ENCODE measurements around the gene TIMM8A.

Gene TIMM8A, protein sequence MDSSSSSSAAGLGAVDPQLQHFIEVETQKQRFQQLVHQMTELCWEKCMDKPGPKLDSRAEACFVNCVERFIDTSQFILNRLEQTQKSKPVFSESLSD

DNA sequence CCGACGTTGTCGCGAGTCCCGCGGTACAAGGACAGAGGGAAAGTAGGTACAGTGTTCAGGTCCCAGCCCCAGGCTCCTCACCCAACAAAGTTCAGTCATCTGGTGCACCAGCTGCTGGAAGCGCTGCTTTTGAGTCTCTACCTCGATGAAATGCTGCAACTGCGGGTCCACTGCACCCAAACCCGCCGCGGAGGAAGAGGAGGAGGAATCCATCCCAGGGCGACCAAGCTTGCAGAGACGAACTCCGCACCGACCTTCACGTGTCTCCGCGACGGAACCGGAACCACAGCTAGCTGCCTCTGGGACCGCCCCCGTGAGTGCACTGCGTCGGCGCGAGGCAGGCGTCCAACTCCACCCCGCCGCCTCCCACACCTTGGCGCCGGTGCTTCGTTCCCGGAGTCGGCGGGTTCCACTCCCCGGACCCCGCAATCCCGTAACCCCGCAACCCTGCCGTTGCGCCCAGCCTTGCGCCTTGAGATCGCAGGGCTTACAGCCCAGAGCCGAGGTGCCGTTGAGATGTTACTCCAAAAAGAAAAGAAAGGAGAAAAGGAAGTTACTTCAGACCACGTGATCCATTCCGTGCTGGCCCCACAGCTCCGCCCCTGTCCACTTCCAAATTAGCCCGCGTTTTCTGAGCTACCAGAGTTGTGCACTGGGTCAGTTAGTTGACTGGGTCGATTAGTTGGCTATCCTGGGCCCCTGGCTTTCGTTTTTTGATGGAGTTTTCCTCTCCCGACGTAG, at the start of gene TIMM8A:
TSS of gene TIMM8A (minus strand) at position 291 of the 741 bp plus-strand sequence. CDS start at position 213, 78 bp downstream.
- no peak for FAIRE-seq

DNA sequence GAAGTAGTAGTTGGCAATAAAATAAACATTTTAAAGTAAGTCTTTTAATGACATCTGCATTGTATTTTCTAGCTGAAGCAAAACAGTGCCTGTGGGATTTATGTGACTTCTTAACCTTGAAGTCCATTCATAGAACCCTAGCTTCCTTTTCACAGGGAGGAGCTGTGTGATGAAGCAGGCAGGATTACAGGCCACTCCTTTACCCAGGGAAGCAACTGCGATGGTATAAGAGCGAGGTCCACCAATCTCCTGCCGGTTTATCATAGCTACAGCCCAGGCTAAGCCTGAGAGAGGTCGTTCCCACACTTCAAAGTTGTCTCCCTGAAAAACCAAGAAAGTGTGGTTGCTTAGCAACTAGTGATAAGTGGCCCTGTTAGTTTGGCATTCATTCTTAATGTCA, 49.2 kb upstream of the TIMM8A start:
- FAIRE-seq, result peak; percentile 37

DNA sequence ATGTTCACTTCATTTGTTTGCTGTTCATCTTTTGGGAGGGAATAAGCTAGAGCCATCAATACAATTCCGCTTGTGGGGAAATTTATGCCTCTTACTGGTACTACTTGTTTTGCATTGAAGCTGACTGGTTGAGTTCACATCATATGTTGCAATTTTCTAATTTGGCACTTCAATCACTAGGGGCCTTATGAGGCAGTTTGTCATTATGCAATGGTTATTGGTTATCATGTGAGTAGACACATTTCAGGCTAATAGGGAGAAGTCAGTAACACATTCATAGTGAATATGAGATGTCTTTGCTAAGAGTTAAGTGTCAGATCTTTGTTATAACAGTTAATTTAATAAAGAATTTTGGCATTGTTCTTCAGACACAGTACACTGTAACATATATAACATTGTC, 47.2 kb upstream of the TIMM8A start:
- FAIRE-seq, result no peak

DNA sequence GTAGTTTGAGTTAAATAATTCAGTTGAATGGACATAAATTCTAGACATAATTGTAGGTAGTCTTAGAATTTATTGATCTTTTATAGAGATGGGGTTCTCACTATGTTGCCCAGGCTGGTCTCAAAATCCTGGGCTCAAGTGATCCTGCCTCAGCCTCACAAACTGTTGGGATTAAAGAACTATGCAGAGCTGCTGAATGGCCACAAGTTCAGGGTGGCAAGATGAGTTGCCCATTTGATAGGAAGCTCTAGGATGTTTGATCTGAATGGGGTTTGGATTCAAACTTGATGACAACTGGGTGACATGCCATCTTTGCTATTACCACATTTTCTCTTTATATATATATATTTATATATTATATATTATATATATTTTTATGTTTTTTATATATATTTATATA, 45.8 kb upstream of the TIMM8A start:
- no peak for FAIRE-seq

DNA sequence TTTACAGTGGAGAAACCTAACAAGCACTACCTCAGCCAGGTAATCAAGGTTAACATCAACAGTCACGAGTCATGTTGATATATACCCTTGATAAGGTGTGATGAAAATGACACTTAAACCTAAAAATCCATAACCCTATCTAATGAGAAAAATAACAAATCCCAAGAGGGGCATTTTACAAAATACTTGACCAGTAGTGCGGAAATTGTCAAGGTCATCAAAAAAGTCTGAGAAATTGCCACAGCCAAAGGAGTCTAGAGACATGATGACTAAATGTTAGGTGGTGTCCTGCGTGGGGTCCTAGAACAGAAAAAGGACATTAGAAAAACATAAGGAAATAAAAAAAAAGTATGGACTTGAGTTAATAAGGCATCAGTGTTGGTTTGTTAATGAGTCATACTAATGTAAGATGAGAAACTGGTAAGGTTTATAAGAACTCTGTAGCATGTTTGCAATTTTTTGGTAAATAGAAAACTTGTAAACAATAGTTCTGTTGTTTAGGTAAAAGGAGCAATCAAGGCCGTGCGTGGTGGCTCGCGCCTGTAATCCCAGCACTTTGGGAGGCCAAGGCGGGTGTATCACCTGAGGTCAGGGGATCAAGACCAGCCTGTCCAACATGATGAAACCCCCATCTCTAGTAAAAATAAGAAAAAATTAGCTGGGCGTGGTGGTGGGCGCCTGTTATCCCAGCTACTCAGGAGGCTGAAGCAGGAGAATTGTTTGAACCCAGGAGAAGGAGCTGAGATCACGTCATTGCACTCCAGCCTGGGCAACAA, 45.2 kb upstream of the TIMM8A start:
- FAIRE-seq, result no peak

DNA sequence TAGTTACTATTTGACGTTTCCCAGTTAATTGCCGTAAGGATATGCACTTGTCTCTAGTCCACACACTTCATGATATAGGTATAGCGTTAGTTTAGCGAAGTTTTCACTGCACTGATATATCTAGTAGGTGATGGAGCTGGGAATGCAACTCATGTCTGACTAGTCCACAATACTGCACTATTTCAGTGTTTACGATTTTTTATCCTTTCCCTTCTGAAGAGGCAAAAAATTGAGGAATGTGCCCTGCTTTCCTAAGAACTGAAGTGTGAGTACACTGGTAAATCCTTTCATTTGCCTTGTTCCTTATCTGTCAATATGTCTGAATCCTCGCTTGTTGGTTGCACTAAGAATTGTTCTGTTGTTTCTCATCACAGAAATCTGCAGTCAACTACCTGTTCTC, 43.3 kb upstream of the TIMM8A start:
- no peak for FAIRE-seq

DNA sequence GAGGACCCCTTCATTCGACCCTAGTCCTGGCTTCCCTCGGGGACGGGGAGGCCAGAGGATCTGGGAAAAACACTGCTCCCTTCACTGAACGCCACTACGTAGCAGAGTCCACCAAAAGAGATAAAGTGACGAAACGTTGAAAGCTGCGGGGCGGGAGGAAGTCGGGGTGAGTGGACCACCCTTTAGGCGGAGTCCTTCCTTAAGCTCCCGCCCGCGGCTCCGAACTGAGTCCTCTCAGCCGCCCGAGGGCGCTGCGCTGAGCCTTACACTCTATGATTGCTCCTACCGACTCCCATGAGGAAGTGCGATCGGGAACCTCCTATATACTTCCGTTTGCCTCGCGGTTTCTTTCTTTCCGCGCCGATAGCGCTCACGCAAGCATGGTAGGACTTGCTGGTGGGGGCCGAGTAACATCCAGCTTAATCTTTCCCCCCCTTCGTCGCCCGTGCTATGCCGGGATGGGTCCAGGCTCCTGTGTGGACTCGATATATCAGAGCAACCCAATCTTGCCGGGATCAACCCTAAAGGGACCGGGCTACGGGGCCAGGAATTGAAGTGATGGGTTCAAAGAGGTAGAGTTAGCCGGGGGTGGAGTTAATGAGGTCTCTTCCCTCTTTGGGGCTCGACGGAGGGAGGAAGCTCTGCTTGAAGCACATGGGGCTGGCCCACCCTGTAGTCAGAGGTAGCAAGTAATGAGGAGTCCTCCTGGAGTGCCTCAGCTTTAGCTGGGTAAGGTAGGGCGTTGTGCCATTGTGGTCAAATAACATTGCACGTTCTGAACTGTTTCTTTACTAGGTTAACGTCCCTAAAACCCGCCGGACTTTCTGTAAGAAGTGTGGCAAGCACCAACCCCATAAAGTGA, 42.4 kb upstream of the TIMM8A start, which contains the start of gene RPL36A:
TSS of gene RPL36A (plus strand) at position 348 of the 862 bp plus-strand sequence. CDS start at position 381, 33 bp downstream.
- no peak for FAIRE-seq

DNA sequence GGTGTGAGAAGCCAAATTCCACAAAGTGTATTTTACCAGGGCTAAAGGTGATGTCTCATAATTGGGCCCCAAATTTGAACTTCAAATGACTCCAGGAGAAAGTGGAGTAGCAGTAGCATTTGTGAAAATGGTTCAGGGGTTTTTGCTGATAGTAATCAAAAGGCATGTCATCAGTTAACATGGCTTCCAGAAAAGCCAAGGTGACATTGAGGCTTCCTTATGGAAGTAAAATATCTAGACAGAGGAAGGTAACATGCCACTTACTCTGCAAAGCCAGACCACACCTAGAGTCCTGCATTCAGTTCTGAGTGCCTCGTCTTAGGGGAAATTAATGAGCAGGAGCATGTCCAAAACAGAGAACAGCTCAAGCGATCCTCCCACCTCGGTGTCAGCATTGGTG, 40.1 kb upstream of the TIMM8A start:
- FAIRE-seq, result no peak

DNA sequence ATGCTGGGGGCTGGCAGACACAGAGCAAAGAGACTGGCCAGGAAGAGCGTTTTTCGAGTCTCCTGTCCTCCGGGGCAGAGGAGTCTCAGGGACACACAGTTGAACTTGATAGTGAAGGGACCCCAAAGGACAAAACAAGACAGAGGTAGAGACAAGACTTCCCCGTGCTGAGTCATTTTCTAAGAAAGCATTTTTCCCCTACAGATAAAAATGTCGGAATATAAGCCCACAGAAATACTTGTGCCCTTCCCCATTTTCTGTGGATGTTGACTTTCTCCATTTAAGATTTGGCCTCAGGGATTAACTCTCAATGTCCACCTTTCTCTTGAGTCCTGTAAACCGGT, 38.0 kb upstream of the TIMM8A start:
- no peak for FAIRE-seq

DNA sequence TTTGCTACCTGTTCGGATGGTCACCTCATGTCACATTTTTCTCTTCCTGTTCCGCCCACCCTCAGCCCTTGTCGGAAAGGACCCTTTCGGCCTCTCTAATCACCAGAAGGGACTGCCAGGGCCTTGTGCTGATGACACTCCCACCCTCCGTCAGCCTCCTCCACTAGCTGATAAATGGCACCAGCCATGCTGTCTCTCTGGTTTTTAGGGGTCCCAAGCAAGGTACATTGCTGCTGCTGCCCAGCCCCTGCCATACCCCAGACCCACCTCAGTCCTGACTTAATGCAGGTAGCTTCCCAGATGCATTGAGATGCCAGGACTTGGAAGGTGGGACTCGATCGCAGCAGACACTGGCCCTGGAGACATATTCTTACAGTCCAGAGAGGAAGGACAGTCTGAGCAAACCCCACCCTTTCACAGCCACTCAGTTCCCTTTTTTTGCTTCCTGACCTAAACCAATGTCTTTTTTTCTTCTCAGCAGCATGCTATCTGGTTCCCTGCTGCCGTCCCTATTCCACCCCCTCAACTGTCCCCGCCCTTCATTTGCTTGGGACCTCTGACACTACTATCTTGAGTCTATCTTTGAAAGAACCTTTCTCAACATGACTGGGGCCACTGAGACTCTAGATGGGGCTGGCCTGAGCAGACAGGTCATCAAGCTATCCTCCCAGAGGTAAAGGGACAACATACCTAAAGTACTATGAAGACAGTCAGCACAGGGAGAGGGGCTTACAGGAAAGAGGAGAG, 37.4 kb upstream of the TIMM8A start, which contains the start of gene BTK:
TSS of gene BTK (minus strand) at position 397 of the 747 bp plus-strand sequence. CDS start 10,907 bp downstream, outside the sequence.
- FAIRE-seq, result no peak

DNA sequence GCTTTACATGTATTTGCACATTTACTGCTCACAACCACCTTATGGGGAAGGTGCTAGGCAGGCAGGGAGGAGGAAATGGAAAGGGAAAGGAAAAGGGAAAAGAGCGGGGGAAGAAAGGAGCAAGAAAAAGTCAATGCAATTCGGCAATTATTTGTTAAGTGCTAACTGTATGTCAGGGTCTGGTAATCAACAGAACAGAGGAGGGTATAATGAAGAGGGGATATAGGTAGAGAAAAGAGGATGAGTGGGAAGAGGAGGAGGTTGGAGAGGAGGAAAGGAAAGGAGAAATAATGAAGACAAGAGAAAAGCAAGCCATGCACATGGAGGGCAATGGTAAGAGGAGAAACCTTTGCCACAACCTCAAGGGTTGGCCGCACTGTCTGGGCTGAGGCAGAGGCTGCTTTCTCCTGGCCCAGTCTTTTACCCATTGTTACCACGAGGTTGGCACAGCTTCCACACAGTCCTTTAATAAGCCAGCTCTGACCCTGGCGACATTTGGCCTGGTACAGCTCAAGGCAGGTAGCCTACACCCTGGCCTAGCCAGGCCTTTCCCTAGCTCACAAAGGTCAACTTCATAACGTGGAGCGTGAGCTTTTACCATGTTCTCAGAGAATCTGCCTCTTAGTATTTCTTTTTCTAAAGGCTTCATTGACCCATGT, 36.6 kb upstream of the TIMM8A start:
- no peak for FAIRE-seq

DNA sequence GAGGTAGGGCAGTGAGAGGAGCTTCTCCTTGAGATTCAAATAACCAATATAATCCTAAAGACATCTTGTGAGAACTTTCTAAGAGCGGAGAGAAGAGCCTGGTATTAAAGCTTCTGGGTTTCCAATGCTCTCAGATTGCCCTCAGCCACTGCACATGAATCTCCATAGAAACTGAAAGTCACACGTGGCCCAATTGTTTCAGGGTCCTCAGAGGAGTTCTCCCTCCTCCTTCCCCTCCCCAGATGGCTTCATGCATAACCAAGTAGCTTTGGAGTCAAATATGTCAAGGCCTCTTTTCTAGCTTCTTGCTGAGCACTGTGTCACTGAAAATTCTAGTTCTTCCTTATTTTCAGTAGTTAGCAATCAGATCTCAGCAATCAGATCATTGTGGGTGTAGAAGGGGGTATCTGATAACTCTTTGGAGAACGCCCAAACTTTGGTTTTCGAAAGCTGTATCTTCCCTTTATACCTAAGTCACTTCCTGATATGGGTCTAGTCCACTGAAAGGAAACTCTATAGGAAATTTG, 35.2 kb upstream of the TIMM8A start:
- no peak for FAIRE-seq

DNA sequence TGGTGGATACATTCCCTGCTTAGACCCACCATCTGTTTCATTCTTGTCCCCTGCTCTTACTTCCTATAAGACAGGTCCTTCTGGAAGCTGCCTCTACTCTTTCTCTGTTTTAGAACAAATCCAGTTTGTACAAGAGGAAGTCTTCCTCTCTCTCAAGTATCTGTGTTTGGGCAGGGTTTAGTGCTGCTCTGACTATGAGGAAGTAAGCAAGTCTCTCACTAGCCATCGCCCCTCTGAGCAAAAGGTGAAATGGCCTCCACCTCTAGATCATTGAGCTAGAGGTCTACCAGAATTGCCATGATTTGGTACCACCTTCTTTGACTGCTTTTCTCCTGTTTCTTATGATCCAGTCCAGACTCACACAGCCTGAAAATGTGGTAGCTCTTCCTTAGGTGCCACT, 29.0 kb upstream of the TIMM8A start:
- FAIRE-seq, result no peak

DNA sequence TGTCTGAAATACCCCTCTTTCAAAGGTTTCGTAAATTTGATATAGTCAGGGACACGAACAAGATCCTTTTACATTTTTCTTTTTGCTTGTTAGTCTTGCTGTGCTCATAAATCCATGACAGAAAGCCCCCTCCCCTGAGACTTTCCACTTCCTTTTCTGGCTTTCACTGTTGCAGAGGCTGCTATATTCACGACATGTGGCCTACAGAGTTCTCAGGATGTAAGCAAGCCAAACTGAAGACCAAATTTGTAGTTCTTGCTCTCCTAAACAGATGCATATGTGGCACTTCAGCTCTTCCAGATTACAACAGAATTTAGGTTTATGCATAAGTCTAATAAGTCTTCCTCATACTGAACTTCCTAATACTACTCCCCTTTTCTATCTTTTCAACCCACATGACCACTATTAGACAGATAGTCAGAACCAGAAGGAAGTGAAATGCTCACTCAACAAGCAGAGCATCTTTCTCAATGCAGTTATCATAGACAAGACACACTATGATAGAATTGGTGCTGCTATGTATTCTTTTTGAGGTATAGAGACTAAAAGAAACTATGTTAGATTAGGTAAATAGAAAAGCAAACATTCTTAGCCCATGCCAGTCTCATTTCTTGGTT, 22.5 kb upstream of the TIMM8A start:
- FAIRE-seq, result no peak

DNA sequence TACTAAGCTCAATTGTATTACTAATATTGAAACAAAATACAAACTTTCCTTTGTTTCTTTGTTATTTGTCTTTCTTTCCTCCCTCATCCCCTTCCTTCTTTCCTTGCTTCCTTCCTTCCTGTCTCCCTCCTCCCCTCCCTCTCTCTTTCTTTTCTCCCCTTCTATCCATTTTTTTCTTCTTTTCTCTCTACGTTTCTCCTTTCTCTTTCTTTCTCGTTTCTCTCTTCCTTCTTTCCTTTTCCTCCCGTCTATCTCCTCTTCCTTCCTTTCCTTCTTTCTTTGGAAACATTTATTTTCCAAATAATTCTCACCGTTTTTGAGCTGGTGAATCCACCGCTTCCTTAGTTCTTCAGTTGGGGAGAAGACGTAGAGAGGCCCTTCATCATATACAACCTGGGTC, 21.1 kb upstream of the TIMM8A start:
- FAIRE-seq, result no peak

DNA sequence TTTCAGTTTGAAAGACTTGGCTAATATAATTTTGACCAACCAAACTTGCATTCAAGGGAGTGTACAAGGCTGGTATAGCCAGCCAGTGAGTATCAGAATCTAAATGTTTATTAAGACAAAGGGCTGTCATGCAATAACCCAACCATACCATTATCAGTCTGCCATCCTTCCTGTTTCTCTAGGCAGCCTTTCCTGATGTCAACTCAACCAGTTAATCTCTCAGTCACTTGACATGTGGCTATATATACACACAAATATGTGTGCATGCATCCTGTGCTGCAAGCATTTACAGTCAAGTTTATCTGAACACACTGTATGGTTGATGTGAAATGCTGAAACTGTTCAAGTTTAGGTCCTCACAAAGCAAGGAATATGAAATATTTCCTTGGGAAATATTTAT, 20.3 kb upstream of the TIMM8A start:
- no peak for FAIRE-seq

DNA sequence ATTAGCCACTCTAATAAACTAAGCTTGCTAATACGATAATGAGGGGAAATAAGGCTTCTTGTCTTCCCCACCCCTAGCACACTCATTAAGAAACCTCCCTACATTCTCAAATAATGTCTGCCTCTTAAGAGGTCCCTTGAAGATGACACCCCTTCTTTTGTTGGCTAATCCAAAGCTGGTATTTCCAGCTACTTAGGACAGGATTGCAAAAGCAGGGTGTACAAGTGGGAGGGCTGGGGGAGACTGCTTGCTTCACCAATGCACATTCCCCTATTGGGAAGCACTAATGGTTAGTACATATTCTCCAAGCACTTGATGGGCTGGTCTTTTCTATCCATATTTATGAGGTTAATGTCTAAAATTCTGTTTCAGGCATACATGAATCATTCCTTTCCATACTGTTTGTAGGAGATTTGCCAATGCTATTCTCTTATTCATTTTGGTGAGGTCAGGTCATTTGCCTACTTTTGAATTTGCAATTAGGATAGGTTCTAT, 16.8 kb upstream of the TIMM8A start:
- no peak for FAIRE-seq

DNA sequence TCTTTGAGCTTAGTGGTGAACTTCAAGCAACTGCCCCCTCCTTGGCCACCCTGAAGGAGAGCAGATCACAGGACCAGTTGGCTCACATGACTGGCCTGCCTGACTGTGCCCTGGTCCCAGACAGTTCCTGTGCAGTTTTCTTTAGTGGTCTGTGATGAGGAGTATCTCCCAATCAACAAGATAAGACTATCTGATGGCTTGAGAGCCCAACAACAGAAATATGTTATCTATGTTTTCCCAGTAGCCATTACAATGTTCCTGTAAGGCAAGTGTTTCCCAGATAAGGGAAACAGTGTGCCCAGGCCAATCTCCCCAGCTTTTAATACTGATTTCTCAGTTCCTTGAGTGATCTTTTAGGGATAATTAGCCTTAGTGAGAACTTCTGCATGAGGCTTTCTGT, 14.2 kb upstream of the TIMM8A start:
- FAIRE-seq, result no peak

DNA sequence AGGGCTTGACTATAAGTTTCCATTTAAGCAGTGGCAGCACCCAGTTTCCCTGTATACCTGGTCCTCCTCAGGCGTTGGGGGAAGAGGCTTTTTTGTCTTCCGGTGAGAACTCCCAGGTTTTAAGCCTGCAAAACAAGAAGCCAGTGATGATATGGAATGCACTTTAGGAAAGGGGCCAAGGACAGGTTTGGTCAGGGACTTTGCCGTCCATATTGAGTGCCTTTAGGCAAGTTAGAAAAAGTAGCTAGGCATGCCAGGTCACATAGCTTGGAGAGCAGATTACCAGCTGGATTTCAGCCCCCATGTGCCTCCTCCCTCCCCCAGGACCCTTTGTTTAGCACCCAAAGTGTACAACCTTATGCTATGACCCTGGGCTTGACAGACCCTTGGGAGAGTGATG, 13.6 kb upstream of the TIMM8A start:
- FAIRE-seq, result no peak

DNA sequence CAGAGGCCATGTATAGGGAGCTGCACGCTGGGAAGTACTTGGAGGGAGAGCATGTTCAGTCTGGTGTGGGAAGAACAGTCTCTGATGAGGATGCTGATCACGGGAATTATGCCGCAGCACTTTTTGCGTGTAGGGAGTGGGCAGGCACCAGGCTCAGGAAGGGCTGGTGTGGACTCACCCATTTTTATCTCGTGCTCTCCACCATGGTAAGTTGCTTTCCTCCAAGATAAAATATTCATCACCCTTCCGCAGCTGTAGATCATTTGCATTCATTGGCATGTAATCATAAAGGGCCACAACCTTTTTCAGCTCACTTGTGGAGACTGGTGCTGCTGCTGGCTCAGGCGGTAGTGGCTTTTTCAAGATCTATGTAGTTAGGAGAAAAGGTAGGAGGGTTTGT, 11.8 kb upstream of the TIMM8A start:
- no peak for FAIRE-seq

DNA sequence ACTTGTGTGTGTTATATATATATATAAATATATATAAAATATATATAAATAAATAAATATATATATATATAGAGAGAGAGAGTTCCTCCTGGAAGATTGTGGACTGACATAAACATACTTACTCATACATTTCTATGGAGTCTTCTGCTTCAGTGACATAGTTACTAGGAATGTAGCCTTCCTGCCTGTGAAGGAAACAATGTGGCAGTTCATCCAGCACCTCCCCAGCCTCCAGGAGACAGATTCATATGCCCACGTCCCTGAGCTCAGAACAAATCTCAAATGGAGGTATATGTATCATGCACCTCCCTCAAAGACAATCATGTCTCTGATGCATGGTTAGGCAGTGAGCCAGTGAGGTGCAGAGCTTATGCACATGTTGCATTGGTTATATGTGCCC, 11.4 kb upstream of the TIMM8A start:
- no peak for FAIRE-seq

All from TTC549 (cell line).